SK-N-SH (cell line): ENCODE data around the gene CDH12. TPM values are rescaled to one million over a fixed set of nuclear protein-coding genes. Genes with fewer than 3 reads are reported as not detected.
"Not testable (repeated sequence)": the region's sequence is repeated elsewhere in the genome, so short reads cannot be mapped to it uniquely, and the experiment has no call there.

Experiments used
- CTCF ChIA-PET: fragments of 300-600, 350-600 bp; formaldehyde crosslinking; extraction: SDS; loops from one replicate; lab custom pipeline; 2021; lab: Yijun Ruan, JAX
- POLR2A ChIA-PET: fragments of 350-600 bp; sonication (Branson Sonifier 250); formaldehyde crosslinking; extraction: SDS; loops from one replicate; lab custom pipeline; 2020; ENCODE audit warnings: antibody characterized with exemption, inconsistent platforms; lab: Yijun Ruan, JAX
- DNase-seq: peaks from one replicate; pipeline ENCODE4 v3.0.0; 2012
- H2AFZ ChIP-seq: fragments of 200-600 bp; sonication (generic); 2 replicates; pipeline ENCODE4 v1.8.1; 2016; ENCODE audit warnings: antibody characterized with exemption, mild to moderate bottlenecking, low read depth
- H3F3A ChIP-seq: fragments of 200-600 bp; sonication (generic); replicated peaks from 2 replicates; pipeline ENCODE3; 2016; ENCODE audit warnings: antibody characterized with exemption, mild to moderate bottlenecking; ENCODE audit not compliant: insufficient read depth
- H3K27ac ChIP-seq, 2 experiments: fragments of 200-500 bp in 1 of 2; fragments of 200-600 bp in 1 of 2; sonication (Bioruptor generic) in 1 of 2; sonication (generic), shearing (Covaris generic) in 1 of 2; 2 replicates each; pipeline versions ENCODE4 v1.5.1 to v1.6.1; 2014 to 2016; ENCODE audit warnings: low read depth in 2 of 2, inconsistent platforms in 1 of 2, low read length in 1 of 2, mild to moderate bottlenecking in 1 of 2, mixed read lengths in 1 of 2
- H3K27me3 ChIP-seq: fragments of 200-600 bp; sonication (generic), shearing (Covaris generic); 2 replicates; pipeline ENCODE4 v1.6.1; 2016; ENCODE audit warnings: mixed run types; ENCODE audit not compliant: insufficient read depth
- H3K36me3 ChIP-seq, 2 experiments: fragments of 200-500 bp in 1 of 2; fragments of 200-600 bp in 1 of 2; sonication (Bioruptor generic) in 1 of 2; sonication (generic) in 1 of 2; replicated peaks in 1 of 2; 2 replicates each; pipeline versions ENCODE3 to v1.5.1; 2014 to 2016; ENCODE audit warnings: low read length in 1 of 2, mild to moderate bottlenecking in 1 of 2; ENCODE audit not compliant: insufficient read depth in 2 of 2, control insufficient read depth in 1 of 2
- H3K4me1 ChIP-seq, 2 experiments: fragments of 200-500 bp in 1 of 2; fragments of 200-600 bp in 1 of 2; sonication (Bioruptor generic) in 1 of 2; sonication (generic), shearing (Covaris generic) in 1 of 2; 2 replicates each; pipeline versions ENCODE4 v1.5.1 to v1.6.1; 2014 to 2016; ENCODE audit warnings: low read depth in 1 of 2, low read length in 1 of 2, mixed run types in 1 of 2; ENCODE audit not compliant: insufficient read depth in 2 of 2, control insufficient read depth in 1 of 2
- H3K4me2 ChIP-seq: fragments of 200-600 bp; sonication (generic), shearing (Covaris generic); 2 replicates; pipeline ENCODE4 v1.6.1; 2017; ENCODE audit warnings: mixed run types
- H3K4me3 ChIP-seq, 2 experiments: fragments of 200-500 bp in 1 of 2; fragments of 200-600 bp in 1 of 2; sonication (Bioruptor generic) in 1 of 2; sonication (generic), shearing (Covaris generic) in 1 of 2; 2 replicates each; pipeline versions ENCODE4 v1.5.1 to v1.8.1; 2014 to 2016; ENCODE audit warnings: low read depth in 2 of 2, inconsistent platforms in 1 of 2, low read length in 1 of 2, mild to moderate bottlenecking in 1 of 2, mixed read lengths in 1 of 2, moderate library complexity in 1 of 2
- H3K79me2 ChIP-seq: fragments of 200-600 bp; sonication (generic); 2 replicates; pipeline ENCODE4 v1.8.1; 2017; ENCODE audit warnings: mild to moderate bottlenecking; ENCODE audit not compliant: insufficient read depth
- H3K9ac ChIP-seq: fragments of 200-600 bp; sonication (generic); 2 replicates; pipeline ENCODE4 v1.6.1; 2017; ENCODE audit warnings: mixed run types
- H3K9me2 ChIP-seq: fragments of 200-600 bp; sonication (generic); 2 replicates; pipeline ENCODE4 v1.6.1; 2017; ENCODE audit warnings: mixed run types
- H3K9me3 ChIP-seq: fragments of 200-600 bp; sonication (generic); 2 replicates; pipeline ENCODE4 v1.6.1; 2017; ENCODE audit warnings: mixed run types, mild to moderate bottlenecking, moderate library complexity
- H4K20me1 ChIP-seq: fragments of 200-600 bp; sonication (generic); 2 replicates; pipeline ENCODE4 v1.6.1; 2017; ENCODE audit warnings: mild to moderate bottlenecking, mixed run types; ENCODE audit not compliant: insufficient read depth
- CHD2 ChIP-seq: fragments of 150-350 bp; IDR thresholded peaks from 2 replicates; pipeline ENCODE4 v1.6.1; 2018; ENCODE audit warnings: low read length; ENCODE audit not compliant: partially characterized antibody
- FOXM1 ChIP-seq: IDR thresholded peaks from 2 replicates; pipeline ENCODE4 v1.4.0; 2012; ENCODE audit warnings: low read depth, mild to moderate bottlenecking
- GATA2 ChIP-seq: sonication (generic); formaldehyde crosslinking; IDR thresholded peaks from 2 replicates; pipeline ENCODE4 v1.5.0; 2020; ENCODE audit warnings: mild to moderate bottlenecking, missing genetic modification reagents
- NFIC ChIP-seq: IDR thresholded peaks from 2 replicates; pipeline ENCODE4 v1.4.0; 2012; ENCODE audit warnings: borderline replicate concordance
- RCOR1 ChIP-seq: fragments of 150-350 bp; IDR thresholded peaks from 2 replicates; pipeline ENCODE4 v1.6.1; 2017; ENCODE audit warnings: antibody characterized with exemption, low read length
- SIN3A ChIP-seq: IDR thresholded peaks from 2 replicates; pipeline ENCODE4 v1.6.1; 2012; ENCODE audit warnings: low read depth, mild to moderate bottlenecking, low read length, moderate library complexity, borderline replicate concordance
- TAF1 ChIP-seq: IDR thresholded peaks from 2 replicates; pipeline ENCODE4 v1.6.1; 2012; ENCODE audit warnings: low read depth, mild to moderate bottlenecking, low read length, moderate library complexity, borderline replicate concordance
- TCF12 ChIP-seq: IDR thresholded peaks from 2 replicates; pipeline ENCODE4 v1.4.0; 2012
- YY1 ChIP-seq: IDR thresholded peaks from 2 replicates; pipeline ENCODE4 v1.4.0; 2012; ENCODE audit warnings: low read depth, mild to moderate bottlenecking
- WGBS: methylation state at CpG from one replicate; pipeline ENCODE4 v1.1.6; 2017; ENCODE audit warnings: low lambda C conversion rate; 5-methylcytosine and 5-hydroxymethylcytosine counted together
- polyA plus RNA-seq, 3 experiments: library from polyadenylated mRNA; depleted of rRNA; stranded (reverse); fragments of >200 nt; gene quantifications; 2 replicates each; pipeline ENCODE4 v1.2.3, GENCODE V29; 2012
- TF ChIP-seq, protein P1 (sequence below): IDR thresholded peaks from 2 replicates; pipeline ENCODE4 v1.4.0; 2012; ENCODE audit warnings: low read depth, borderline replicate concordance
- TF ChIP-seq, protein P2 (sequence below): IDR thresholded peaks from 2 replicates; pipeline ENCODE4 v1.4.0; 2012; ENCODE audit warnings: low read depth, borderline replicate concordance
- TF ChIP-seq, protein P3 (sequence below): fragments of 200-600 bp; sonication (generic); IDR thresholded peaks from 2 replicates; pipeline ENCODE4 v1.6.1; 2017; ENCODE audit warnings: antibody characterized with exemption, mild to moderate bottlenecking, moderate library complexity
- TF ChIP-seq, protein P4 (sequence below): fragments of 150-350 bp; IDR thresholded peaks from 2 replicates; pipeline ENCODE4 v1.6.1; 2016; ENCODE audit warnings: mild to moderate bottlenecking, low read depth, low read length

The CDH12 gene
- polyA plus RNA-seq, 1 of the 3 experiments (the other 2 are of a cell fraction), result not detected

DNA sequence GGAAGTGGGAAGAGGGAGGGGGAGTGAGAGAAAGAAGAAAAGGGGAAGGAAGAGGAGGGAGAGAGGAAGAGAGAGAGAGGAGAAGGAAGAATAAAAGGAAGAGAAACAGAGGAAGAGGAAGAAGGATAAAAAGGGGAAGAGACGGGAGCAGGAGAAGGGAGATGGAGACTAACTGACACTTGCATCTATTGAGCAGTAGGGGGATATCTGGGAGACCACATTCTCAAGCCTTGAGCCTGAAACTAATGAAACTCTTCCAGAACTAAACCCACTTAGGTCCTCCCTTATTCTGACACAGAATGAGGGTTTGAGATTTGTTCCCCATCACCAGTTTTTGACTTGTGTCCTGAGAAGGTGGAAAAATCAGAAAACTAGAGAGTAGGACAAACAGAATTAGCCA, 533.3 kb downstream of the CDH12 start:
- DNase-seq, result no peak
- Histone ChIP-seq H3K4me3 (no peak overlapping the region), H3K4me1 (no peaks in the 10 kb centered on the region), H3K36me3 (no peaks in the 10 kb centered on the region), H3K9me3 (no peaks in the 10 kb centered on the region), H4K20me1 (no peaks in the 10 kb centered on the region), H3K4me2 (no peak overlapping the region), H3K27ac (no peak overlapping the region), H2AFZ (no peak overlapping the region), H3K79me2 (no peaks in the 10 kb centered on the region), H3K9me2 (no peaks in the 10 kb centered on the region), H3F3A (no peaks in the 10 kb centered on the region), H3K27me3 (no peaks in the 10 kb centered on the region), H3K9ac (no peak overlapping the region)
- CTCF ChIA-PET, result no interaction called here
- POLR2A ChIA-PET, result no interaction called here
- TF ChIP-seq, protein P1, sequence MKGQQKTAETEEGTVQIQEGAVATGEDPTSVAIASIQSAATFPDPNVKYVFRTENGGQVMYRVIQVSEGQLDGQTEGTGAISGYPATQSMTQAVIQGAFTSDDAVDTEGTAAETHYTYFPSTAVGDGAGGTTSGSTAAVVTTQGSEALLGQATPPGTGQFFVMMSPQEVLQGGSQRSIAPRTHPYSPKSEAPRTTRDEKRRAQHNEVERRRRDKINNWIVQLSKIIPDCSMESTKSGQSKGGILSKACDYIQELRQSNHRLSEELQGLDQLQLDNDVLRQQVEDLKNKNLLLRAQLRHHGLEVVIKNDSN, result no peak
- no peak for TF ChIP-seq SIN3A
- no peak for TF ChIP-seq FOXM1
- TF ChIP-seq TCF12, result no peak
- TF ChIP-seq NFIC, result no peak
- TF ChIP-seq YY1, result no peak
- TF ChIP-seq TAF1, result no peak
- no peak for TF ChIP-seq RCOR1
- no peak for TF ChIP-seq GATA2
- TF ChIP-seq, protein P2, sequence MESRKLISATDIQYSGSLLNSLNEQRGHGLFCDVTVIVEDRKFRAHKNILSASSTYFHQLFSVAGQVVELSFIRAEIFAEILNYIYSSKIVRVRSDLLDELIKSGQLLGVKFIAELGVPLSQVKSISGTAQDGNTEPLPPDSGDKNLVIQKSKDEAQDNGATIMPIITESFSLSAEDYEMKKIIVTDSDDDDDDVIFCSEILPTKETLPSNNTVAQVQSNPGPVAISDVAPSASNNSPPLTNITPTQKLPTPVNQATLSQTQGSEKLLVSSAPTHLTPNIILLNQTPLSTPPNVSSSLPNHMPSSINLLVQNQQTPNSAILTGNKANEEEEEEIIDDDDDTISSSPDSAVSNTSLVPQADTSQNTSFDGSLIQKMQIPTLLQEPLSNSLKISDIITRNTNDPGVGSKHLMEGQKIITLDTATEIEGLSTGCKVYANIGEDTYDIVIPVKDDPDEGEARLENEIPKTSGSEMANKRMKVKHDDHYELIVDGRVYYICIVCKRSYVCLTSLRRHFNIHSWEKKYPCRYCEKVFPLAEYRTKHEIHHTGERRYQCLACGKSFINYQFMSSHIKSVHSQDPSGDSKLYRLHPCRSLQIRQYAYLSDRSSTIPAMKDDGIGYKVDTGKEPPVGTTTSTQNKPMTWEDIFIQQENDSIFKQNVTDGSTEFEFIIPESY, result no peak
- TF ChIP-seq, protein P3, sequence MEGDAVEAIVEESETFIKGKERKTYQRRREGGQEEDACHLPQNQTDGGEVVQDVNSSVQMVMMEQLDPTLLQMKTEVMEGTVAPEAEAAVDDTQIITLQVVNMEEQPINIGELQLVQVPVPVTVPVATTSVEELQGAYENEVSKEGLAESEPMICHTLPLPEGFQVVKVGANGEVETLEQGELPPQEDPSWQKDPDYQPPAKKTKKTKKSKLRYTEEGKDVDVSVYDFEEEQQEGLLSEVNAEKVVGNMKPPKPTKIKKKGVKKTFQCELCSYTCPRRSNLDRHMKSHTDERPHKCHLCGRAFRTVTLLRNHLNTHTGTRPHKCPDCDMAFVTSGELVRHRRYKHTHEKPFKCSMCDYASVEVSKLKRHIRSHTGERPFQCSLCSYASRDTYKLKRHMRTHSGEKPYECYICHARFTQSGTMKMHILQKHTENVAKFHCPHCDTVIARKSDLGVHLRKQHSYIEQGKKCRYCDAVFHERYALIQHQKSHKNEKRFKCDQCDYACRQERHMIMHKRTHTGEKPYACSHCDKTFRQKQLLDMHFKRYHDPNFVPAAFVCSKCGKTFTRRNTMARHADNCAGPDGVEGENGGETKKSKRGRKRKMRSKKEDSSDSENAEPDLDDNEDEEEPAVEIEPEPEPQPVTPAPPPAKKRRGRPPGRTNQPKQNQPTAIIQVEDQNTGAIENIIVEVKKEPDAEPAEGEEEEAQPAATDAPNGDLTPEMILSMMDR, result no peak
- no peak for TF ChIP-seq CHD2
- WGBS, result 4% methylated on average over 1 of the region's 1 CpG

DNA sequence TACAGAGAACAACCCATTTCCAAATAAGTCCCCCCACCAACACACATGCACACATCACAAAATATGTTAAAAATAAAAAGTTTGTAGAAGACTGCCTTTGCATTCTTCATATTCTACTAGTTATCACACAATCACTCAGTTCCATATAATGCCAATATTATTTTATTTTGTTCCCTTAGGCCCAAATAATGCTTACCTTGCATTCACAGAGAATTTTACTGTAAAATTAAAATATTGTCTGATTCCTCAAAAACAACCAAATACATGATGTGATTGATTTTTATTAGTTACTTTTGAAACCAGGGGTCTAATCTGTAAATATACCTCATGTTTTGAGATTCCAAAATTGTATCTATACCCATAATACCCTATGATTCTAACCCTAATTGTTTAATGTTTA, 536.9 kb downstream of the CDH12 start:
- Histone ChIP-seq H3K9me2 (no peaks in the 10 kb centered on the region), H4K20me1 (no peaks in the 10 kb centered on the region), H3K27me3 (no peaks in the 10 kb centered on the region), H3K36me3 (no peaks in the 10 kb centered on the region), H2AFZ (no peak overlapping the region), H3K4me3 (no peak overlapping the region), H3F3A (no peaks in the 10 kb centered on the region), H3K9me3 (no peaks in the 10 kb centered on the region), H3K4me1 (no peaks in the 10 kb centered on the region), H3K27ac (no peak overlapping the region), H3K4me2 (no peak overlapping the region), H3K79me2 (no peaks in the 10 kb centered on the region), H3K9ac (no peak overlapping the region)
- TF ChIP-seq, protein P4, sequence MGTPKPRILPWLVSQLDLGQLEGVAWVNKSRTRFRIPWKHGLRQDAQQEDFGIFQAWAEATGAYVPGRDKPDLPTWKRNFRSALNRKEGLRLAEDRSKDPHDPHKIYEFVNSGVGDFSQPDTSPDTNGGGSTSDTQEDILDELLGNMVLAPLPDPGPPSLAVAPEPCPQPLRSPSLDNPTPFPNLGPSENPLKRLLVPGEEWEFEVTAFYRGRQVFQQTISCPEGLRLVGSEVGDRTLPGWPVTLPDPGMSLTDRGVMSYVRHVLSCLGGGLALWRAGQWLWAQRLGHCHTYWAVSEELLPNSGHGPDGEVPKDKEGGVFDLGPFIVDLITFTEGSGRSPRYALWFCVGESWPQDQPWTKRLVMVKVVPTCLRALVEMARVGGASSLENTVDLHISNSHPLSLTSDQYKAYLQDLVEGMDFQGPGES, result no peak
- TF ChIP-seq, protein P1, result no peak
- ChIA-PET POLR2A (no interaction called here), CTCF (no interaction called here)
- DNase-seq, result no peak

DNA sequence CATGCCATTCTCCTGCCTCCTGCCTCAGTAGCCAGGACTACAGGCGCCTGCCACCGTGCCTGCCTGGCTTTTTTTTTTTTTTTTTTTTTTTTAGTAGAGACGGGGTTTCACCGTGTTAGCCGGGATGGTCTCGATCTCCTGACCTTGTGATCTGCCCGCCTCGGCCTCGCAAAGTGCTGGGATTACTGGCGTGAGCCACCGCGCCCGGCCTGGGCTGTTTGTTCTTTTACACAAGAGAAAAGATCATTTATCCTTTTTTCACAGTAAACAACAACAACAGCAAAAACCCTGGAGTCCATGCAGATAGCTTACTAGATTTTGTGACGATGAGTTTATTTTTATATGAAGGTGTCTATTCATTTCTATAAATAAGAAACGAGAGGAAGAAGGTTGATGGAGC, 538.1 kb downstream of the CDH12 start:
- POLR2A ChIA-PET, result not testable (repeated sequence)

More for the DNA sequence above, 538.1 kb downstream of the CDH12 start:
- DNase-seq, H3K9me3 ChIP-seq, H3K27me3 ChIP-seq, H2AFZ ChIP-seq, H3K4me2 ChIP-seq, H3K36me3 ChIP-seq, H3K27ac ChIP-seq, H3K4me1 ChIP-seq, H3F3A ChIP-seq, CTCF ChIA-PET, H3K9ac ChIP-seq, H3K9me2 ChIP-seq, H3K4me3 ChIP-seq, H3K79me2 ChIP-seq, H4K20me1 ChIP-seq: not testable (repeated sequence)
- 17% methylated on average over 7 of the region's 15 CpGs for WGBS
